ENCODE results near the gene IL2RA. TPM values are rescaled to one million over a fixed set of nuclear protein-coding genes. Genes with fewer than 3 reads are reported as not detected.

The IL2RA gene
- total and polyA plus RNA-seq, 2 donors (not counting 3 experiments of a cell fraction or from before 2014, with no cell fraction given), result not detected

DNA sequence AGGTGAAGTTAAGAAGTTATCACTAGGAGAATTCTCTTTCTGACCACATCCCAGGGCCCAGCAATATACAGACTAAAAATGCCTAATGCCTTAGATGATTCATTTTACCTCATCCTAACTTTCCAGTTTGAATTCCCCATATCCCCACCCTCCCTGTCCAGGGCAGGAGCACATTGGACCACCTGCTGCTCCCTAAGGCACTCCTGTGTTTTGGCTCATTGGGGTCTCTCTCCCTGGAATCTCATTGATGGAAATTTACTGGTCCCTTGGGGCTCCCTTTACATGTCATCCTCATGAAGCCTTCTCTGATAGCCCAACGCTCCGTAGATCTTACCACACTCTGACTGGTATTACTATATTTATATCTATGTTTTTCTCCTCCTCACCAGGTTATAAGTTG lies 2.7 kb downstream of the IL2RA start:
- H3K9ac ChIP-seq (replicated peaks; ENCODE audit: extremely low read depth, insufficient read depth, low read length), result no peak overlapping the region
- H3K79me2 ChIP-seq (ENCODE audit: control insufficient read depth, insufficient read depth, low read length), result no peaks in the 10 kb centered on the region
- TF ChIP-seq, protein P1, sequence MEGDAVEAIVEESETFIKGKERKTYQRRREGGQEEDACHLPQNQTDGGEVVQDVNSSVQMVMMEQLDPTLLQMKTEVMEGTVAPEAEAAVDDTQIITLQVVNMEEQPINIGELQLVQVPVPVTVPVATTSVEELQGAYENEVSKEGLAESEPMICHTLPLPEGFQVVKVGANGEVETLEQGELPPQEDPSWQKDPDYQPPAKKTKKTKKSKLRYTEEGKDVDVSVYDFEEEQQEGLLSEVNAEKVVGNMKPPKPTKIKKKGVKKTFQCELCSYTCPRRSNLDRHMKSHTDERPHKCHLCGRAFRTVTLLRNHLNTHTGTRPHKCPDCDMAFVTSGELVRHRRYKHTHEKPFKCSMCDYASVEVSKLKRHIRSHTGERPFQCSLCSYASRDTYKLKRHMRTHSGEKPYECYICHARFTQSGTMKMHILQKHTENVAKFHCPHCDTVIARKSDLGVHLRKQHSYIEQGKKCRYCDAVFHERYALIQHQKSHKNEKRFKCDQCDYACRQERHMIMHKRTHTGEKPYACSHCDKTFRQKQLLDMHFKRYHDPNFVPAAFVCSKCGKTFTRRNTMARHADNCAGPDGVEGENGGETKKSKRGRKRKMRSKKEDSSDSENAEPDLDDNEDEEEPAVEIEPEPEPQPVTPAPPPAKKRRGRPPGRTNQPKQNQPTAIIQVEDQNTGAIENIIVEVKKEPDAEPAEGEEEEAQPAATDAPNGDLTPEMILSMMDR (IDR thresholded peaks at IDR 0.05; ENCODE audit: extremely low read depth in 1 of 2, insufficient read depth in 1 of 2, low read depth in 1 of 2, low read length in 2 of 2), result no peak
- TF ChIP-seq JUN (IDR thresholded peaks at IDR 0.05; ENCODE audit: borderline replicate concordance, insufficient read depth, insufficient read length, low read depth), result no peak
- no peak for TF ChIP-seq MYC (IDR thresholded peaks at IDR 0.05; ENCODE audit: low read depth, low read length)
- no peak for TF ChIP-seq GATA2 (IDR thresholded peaks at IDR 0.05; ENCODE audit: insufficient read depth, insufficient read length, low read depth, low read length)
- no peak for TF ChIP-seq EZH2 (IDR thresholded peaks at IDR 0.05; ENCODE audit: borderline replicate concordance, low read depth, low read length, severe bottlenecking)
- TF ChIP-seq POLR2A (IDR thresholded peaks at IDR 0.05; ENCODE audit: low read depth, low read length), result no peak
- TF ChIP-seq, protein P2, sequence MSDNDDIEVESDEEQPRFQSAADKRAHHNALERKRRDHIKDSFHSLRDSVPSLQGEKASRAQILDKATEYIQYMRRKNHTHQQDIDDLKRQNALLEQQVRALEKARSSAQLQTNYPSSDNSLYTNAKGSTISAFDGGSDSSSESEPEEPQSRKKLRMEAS (IDR thresholded peaks at IDR 0.05; ENCODE audit: insufficient read depth, insufficient read length), result no peak
- no peak for TF ChIP-seq FOS (IDR thresholded peaks at IDR 0.05; ENCODE audit: borderline replicate concordance, insufficient read depth, low read length)
- no peak for TF ChIP-seq POLR2AphosphoS5 (IDR thresholded peaks at IDR 0.05; ENCODE audit: insufficient read depth, low read depth, low read length)
- no peaks in the 10 kb centered on the region for H3K9me3 ChIP-seq (replicated peaks; ENCODE audit: control insufficient read depth, insufficient read depth, low read length)
- H3K27me3 ChIP-seq (ENCODE audit: control insufficient read depth in 2 of 2, insufficient read depth in 2 of 2, low read length in 2 of 2), result peaks cover 0 to 5% of the 10 kb centered on the region in 2 experiments
- intact Hi-C loops (cut with micrococcal nuclease), result no loop called here
- DNase-seq (ENCODE audit: low read depth, low spot score) (no peak), FAIRE-seq (no peak)
- H3K4me3 ChIP-seq (replicated peaks in 1 of 3; ENCODE audit: insufficient read depth in 1 of 3, low read depth in 1 of 3, low read length in 3 of 3), result no peak overlapping the region
- no peak overlapping the region for H3K27ac ChIP-seq (ENCODE audit: insufficient read depth, low read depth, low read length)
- dilution Hi-C loops (cut with MboI; ENCODE audit: extremely low pct_ligation_motif_present, low sequenced_read_pairs), result no loop called here
- H3K36me3 ChIP-seq (ENCODE audit: control insufficient read depth in 2 of 2, extremely low read depth in 1 of 2, insufficient read depth in 2 of 2, low read length in 2 of 2), result no peaks in the 10 kb centered on the region
- no TSS peak for BruUV-seq (replicated peaks)
- no peaks in the 10 kb centered on the region for H3K4me1 ChIP-seq (ENCODE audit: control insufficient read depth, extremely low read depth, insufficient read depth, low read length)
- H3K9me1 ChIP-seq (replicated peaks; ENCODE audit: control insufficient read depth, extremely low read depth, insufficient read depth, low read length), result no peaks in the 10 kb centered on the region
- H3K4me2 ChIP-seq (ENCODE audit: insufficient read depth, low read length), result no peak overlapping the region
- no peak overlapping the region for H2AFZ ChIP-seq (ENCODE audit: low read depth, low read length)
- no peaks in the 10 kb centered on the region for H4K20me1 ChIP-seq (replicated peaks; ENCODE audit: control insufficient read depth, extremely low read depth, insufficient read depth, low read length)
- ChIA-PET CTCF (no interaction called here), POLR2A (no interaction called here)

Data from endothelial cell of umbilical vein (primary cell).